Naive thymus-derived CD8-positive, alpha-beta T cell (primary cell): ENCODE results near the gene PAQR7. TPM values are rescaled to one million over a fixed set of nuclear protein-coding genes. Genes with fewer than 3 reads are reported as not detected.
A peak's percentile ranks its signal among the peaks of the same experiment; 100 is the strongest.

Source experiments
- ATAC-seq, 2 donors: fragments of 150-1000 bp; cut with Tn5 transposase in 1 of 2; sonication (Bioruptor Pico), chemical (Tn5 transposase) in 1 of 2; 1 replicate in 1 of 2; 2 replicates in 1 of 2; pipeline ENCODE4 v1.10.0; 2021; ENCODE audit warnings: mild to moderate bottlenecking in 2 of 2, moderate library complexity in 2 of 2
- POLR2A ChIA-PET: fragments of 350-600 bp; sonication (Branson Sonifier 250); formaldehyde crosslinking; loops from one replicate; lab custom pipeline; 2021; ENCODE audit warnings: antibody characterized with exemption; lab: Charles Lee
- DNase-seq, 10 donors: peaks; one replicate each; pipeline versions ENCODE4 v3.0.0 to v3.0.0-alpha.2; 2020 to 2022
- H3K27ac Mint-ChIP-seq, 10 donors: one replicate each; pipeline ENCODE4 v1.8.0; 2020 to 2022; ENCODE audit warnings: mild to moderate bottlenecking in 10 of 10, mixed read lengths in 10 of 10, moderate library complexity in 4 of 10, inconsistent platforms in 1 of 10
- H3K27me3 Mint-ChIP-seq, 5 donors: one replicate each; pipeline ENCODE4 v1.8.0; 2021 to 2022; ENCODE audit warnings: mixed read lengths in 5 of 5
- H3K36me3 Mint-ChIP-seq, 3 donors: one replicate each; pipeline ENCODE4 v1.8.0; 2020 to 2022; ENCODE audit warnings: mixed read lengths in 3 of 3, mild to moderate bottlenecking in 2 of 3, inconsistent platforms in 1 of 3
- H3K4me1 Mint-ChIP-seq, 4 donors: one replicate each; pipeline ENCODE4 v1.8.0; 2021 to 2022; ENCODE audit warnings: mixed read lengths in 4 of 4
- H3K4me3 Mint-ChIP-seq, 10 donors: one replicate each; pipeline ENCODE4 v1.8.0; 2020 to 2022; ENCODE audit warnings: mild to moderate bottlenecking in 10 of 10, mixed read lengths in 10 of 10, moderate library complexity in 6 of 10, inconsistent platforms in 1 of 10
- H3K9me3 Mint-ChIP-seq, 9 donors: one replicate each; pipeline ENCODE4 v1.8.0; 2020 to 2022; ENCODE audit warnings: mixed read lengths in 9 of 9, mild to moderate bottlenecking in 3 of 9, inconsistent platforms in 1 of 9, moderate library complexity in 1 of 9
- polyA plus RNA-seq, 3 donors: library from polyadenylated mRNA; unstranded; fragments of 300-500 nt; fragmentation: Illumina TruSeq; gene quantifications; one replicate each; pipeline ENCODE4 v1.2.3, GENCODE V29; 2021
- total RNA-seq, 8 experiments: library from RNA in 2 of 8; stranded (reverse) in 2 of 8; gene quantifications; one replicate each; pipeline ENCODE4 v1.2.3 and lab custom pipeline; 2021 to 2026

Gene PAQR7
- total and polyA plus RNA-seq, 5 experiments from 2014 or later: 0.08 to 6.5 (median 0.32) TPM

DNA sequence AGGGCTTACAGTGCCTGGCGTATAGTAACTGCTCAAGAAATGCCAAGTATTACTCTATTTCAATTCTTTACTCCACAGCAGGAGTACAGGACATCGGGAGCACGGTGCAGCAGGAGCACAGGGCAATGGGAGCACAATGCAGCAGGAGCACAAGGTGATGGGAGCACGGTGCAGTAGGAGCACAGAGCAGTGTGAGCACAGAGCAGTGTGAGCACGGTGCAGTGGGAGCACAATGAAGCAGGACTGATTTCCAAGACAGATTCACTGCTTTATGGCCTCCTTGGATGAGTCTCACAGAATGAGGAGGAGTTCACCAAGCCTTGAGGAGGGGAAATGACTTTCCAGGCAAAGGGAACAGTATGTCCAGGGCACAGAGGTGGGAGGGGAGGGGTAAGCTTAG is 5.0 kb upstream of the PAQR7 start:
- no peak overlapping the region for H3K4me3 Mint-ChIP-seq
- no peak for ATAC-seq
- DNase-seq: no peak
- no peaks in the 10 kb centered on the region for H3K36me3 Mint-ChIP-seq
- no peaks in the 10 kb centered on the region for H3K9me3 Mint-ChIP-seq
- peaks cover 1 to 9% (median 7%) of the 10 kb centered on the region in 4 donors for H3K4me1 Mint-ChIP-seq
- H3K27me3 Mint-ChIP-seq: no peaks in the 10 kb centered on the region
- no peak overlapping the region for H3K27ac Mint-ChIP-seq
- POLR2A ChIA-PET: no interaction called here

DNA sequence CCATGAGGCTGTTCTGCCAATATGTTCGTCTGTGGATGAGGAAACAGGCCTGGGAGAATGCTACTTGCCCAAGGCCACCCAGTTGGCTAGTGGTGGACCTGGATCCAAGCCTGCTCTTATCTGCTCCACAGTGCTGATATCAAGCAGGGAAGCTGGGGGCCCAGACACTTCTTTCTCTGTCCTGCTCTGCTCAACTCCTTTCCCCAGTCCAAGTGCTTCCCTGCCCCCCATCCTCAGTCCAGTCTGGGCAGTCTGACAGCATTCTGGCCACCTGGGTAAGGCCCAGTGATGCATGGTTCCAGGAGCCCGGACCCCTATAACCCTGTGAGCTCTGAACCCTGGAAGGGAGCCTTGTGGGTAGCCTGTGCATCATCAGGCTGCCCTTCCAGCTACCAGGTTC is 4.2 kb upstream of the PAQR7 start:
- Mint-ChIP-seq H3K36me3 (no peaks in the 10 kb centered on the region), H3K4me1 (peaks cover 2 to 15% (median 13%) of the 10 kb centered on the region in 4 donors), H3K9me3 (no peaks in the 10 kb centered on the region), H3K4me3 (no peak overlapping the region), H3K27ac (peak overlapping the region in 3 of 10 donors; percentile 35 to 65 (median 53)), H3K27me3 (no peaks in the 10 kb centered on the region)
- POLR2A ChIA-PET: interaction anchor here (0.8 to 1.3 kb wide), 2 partner anchors 11 to 59 kb away, joined by 3 to 6 read pairs; partner anchors contain the start of gene MTFR1L
- DNase-seq: no peak
- ATAC-seq: no peak

DNA sequence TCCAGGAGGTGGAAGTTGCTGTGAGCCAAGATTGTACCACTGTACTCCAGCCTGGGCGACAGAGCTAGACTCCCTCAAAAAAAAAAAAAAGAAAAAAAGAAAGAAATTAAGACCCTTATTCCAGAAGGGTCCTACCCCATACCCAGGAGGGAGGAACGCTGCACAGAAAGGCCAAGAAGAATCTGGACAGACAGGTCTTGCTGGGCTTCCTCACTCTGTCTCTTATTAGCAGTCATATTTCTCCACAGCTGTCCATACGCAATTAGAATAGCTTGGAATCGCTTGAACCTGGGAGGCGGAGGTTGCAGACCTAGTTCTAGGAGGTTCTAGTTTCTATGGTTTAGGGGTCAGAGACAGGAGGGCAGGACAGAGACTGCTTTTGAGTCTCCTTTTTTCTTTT is 3.2 kb upstream of the PAQR7 start:
- Mint-ChIP-seq H3K9me3 (no peaks in the 10 kb centered on the region), H3K36me3 (no peaks in the 10 kb centered on the region), H3K27ac (no peak overlapping the region), H3K4me1 (peaks cover 2 to 18% (median 15%) of the 10 kb centered on the region in 4 donors), H3K4me3 (no peak overlapping the region), H3K27me3 (no peaks in the 10 kb centered on the region)
- ATAC-seq: no peak
- no peak for DNase-seq
- POLR2A ChIA-PET: interaction anchor here (1.3 kb wide), 1 partner anchor 10 kb away, joined by 6 read pairs; no protein-coding TSS in a partner anchor

DNA sequence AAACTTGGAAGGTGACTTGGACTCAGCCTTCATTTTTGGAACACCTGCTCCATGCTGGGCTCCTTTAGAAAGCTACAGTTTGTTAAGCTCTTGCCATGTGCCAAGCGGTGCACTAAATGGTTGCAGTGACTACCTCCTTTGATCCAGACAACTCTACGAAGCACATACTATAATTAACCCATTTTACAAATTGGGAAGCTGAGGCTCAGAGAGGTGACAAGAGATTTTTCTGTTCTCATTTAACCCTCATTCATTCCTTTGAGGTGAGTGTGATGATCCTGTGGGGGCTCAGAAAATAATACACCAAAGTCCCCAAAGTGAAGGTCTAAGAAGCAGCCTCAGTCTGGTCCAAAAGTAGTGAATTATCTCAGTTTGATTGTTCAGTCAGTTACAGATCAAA is 1.6 kb upstream of the PAQR7 start:
- H3K27me3 Mint-ChIP-seq: no peaks in the 10 kb centered on the region

DNA sequence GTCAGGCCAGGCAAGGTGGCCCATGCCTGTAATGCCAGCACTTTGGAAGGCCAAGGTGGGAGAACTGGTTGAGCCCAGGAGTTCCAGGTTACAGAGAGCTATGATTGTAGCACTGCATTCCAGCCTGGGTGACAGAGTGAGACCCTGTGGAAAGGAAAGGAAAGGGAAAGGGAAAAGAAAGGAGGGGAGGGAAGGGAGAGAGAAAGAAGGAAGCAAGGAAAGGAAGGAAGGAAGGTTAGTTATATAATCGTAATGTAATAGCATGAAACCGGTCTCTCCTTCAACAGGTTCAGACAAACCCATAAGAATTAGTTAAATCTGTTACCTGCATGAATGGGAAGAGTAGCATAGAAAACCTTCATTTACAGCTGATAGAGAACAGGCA is 1.2 kb upstream of the PAQR7 start:
- Mint-ChIP-seq H3K4me1 (peaks cover 2 to 31% (median 17%) of the 10 kb centered on the region in 4 donors), H3K36me3 (no peaks in the 10 kb centered on the region), H3K9me3 (no peaks in the 10 kb centered on the region), H3K4me3 (peak overlapping the region in 8 of 10 donors; percentile 81 to 88 (median 85)), H3K27ac (peak overlapping the region; percentile 31 to 92 (median 77)), H3K27me3 (no peaks in the 10 kb centered on the region)
- POLR2A ChIA-PET: interaction anchor here (2.1 to 3.0 kb wide), 3 partner anchors 16 to 121 kb away, joined by 11 to 30 read pairs (median 11); partner anchors contain the start of genes MTFR1L and PAFAH2
- ATAC-seq (no peak), DNase-seq (no peak)

More for the DNA sequence above, 1.6 kb upstream of the PAQR7 start:
- DNase-seq (no peak), ATAC-seq (no peak)
- POLR2A ChIA-PET: interaction anchor here (0.7 kb wide), 1 partner anchor 117 kb away, joined by 3 read pairs; no protein-coding TSS in a partner anchor
- peaks cover 2 to 31% (median 17%) of the 10 kb centered on the region in 4 donors for H3K4me1 Mint-ChIP-seq
- H3K27ac Mint-ChIP-seq: peak overlapping the region in 1 of 10 donors; percentile 89
- no peaks in the 10 kb centered on the region for H3K36me3 Mint-ChIP-seq
- H3K9me3 Mint-ChIP-seq: no peaks in the 10 kb centered on the region
- no peak overlapping the region for H3K4me3 Mint-ChIP-seq

DNA sequence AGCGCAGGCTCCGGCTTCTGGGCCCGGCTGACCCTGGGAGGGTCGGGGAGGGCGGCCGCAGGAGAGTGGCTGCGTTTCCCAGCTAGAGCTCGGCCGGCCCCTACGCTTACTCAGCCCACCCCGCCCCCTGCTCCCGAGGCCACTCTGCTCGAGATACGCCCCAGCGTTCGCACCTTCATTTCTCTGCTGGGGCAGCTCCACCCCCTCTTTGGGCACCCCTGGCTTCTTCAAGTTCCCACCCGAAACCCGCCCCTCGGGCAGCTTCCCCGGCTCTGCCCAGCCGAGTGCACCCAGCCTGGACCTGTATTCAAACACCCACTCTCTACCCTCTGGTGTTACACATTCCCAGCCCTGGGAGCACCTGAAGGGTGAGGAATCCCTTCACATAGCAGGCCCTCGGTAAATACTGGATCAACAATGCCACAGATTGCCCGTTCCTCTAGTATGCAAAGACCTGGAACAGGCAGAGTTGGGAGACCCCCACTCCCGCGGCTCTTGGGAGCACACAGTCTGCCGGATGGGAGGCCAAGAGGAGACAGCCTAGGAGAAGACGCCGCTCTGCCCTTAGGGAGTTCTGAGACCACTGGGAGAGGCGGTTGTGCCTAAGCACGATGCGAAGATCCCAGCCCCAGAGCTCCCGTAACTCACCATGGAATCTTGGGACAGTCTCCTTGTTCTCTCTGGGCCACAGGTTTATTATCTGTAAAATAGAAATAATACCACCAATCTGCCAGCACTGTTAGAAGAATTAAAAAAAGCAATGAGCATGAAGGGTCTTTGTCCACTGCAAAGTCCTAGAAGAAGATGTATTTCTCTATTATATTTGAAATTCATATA is 566 bp upstream of the PAQR7 start:
- Mint-ChIP-seq H3K36me3 (no peaks in the 10 kb centered on the region), H3K4me3 (peak overlapping the region; percentile 74 to 89 (median 85)), H3K4me1 (peaks cover 2 to 31% (median 17%) of the 10 kb centered on the region in 4 donors), H3K9me3 (no peaks in the 10 kb centered on the region), H3K27me3 (no peaks in the 10 kb centered on the region), H3K27ac (peak overlapping the region; percentile 31 to 92 (median 86))
- ATAC-seq: peak; percentile 44 to 60
- POLR2A ChIA-PET: interaction anchor here (0.6 to 3.0 kb wide), 14 partner anchors 9 to 303 kb away, joined by 3 to 30 read pairs (median 4); partner anchors contain the start of genes MTFR1L and PAFAH2
- peak in 2 of 10 donors; percentile 16 to 23 for DNase-seq

DNA sequence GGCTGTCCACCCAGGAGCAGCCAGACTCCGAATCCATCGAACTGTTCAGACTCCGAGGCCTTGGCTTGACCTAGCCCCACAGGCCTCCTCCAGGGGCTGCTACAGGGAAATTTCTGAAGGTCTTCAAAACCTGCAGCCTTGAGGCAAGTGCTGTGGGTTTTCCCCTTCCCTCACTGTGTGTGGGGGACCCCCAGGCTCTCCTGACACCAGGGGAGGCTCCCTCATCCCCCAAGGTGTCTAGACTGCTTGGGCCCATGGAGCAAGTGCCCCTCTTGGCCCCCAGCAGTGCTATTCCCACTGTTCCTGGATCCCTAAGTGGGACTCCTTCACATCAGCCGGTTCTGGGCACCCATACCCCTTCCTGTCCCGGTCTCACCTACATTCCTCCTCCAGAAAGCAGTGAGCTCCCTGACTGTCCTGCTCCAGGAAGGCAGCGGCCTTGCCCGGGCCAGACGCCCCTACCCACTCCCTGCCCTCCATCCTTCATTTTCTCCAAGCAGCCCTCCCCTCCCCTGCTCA is 814 bp downstream of the PAQR7 start:
- no peaks in the 10 kb centered on the region for H3K36me3 Mint-ChIP-seq
- peak overlapping the region; percentile 80 to 89 (median 83) for H3K4me3 Mint-ChIP-seq
- peaks cover 5 to 31% (median 17%) of the 10 kb centered on the region in 4 donors for H3K4me1 Mint-ChIP-seq
- ATAC-seq: no peak
- peak overlapping the region in 8 of 10 donors; percentile 53 to 88 (median 81) for H3K27ac Mint-ChIP-seq
- H3K27me3 Mint-ChIP-seq: no peaks in the 10 kb centered on the region
- no peaks in the 10 kb centered on the region for H3K9me3 Mint-ChIP-seq
- peak in 2 of 10 donors; percentile 6 to 9 for DNase-seq
- POLR2A ChIA-PET: interaction anchor here (0.5 to 3.0 kb wide), 11 partner anchors 10 to 1447 kb away, joined by 3 to 30 read pairs (median 5); partner anchors contain the start of genes MTFR1L and PAFAH2

DNA sequence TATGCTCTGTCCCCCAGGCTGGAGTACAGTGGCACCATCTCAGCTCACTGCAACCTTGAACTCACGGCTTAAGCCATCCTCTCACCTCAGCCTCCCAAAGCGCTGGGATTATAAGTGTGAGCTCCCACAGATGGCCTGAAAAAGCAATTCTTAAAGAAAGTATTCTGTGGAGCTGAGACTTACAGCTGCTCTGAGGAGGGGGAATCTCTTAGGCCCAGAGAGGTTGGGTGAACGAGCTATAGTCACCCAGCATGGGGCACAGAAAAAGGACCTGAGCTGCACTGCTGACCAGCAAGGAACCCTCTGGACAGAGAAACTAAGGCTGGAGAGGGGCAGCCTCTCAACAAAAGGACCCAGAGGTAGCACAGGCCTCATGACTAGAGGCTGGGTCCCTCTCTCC is 1.3 kb downstream of the PAQR7 start:
- DNase-seq (no peak), ATAC-seq (no peak)
- Mint-ChIP-seq H3K27me3 (no peaks in the 10 kb centered on the region), H3K4me1 (peaks cover 5 to 31% (median 17%) of the 10 kb centered on the region in 4 donors), H3K9me3 (no peaks in the 10 kb centered on the region), H3K36me3 (no peaks in the 10 kb centered on the region), H3K4me3 (peak overlapping the region in 3 of 10 donors; percentile 20 to 81 (median 81)), H3K27ac (peak overlapping the region in 1 of 10 donors; percentile 87)
- POLR2A ChIA-PET: interaction anchor here (0.5 to 3.0 kb wide), 6 partner anchors 11 to 1447 kb away, joined by 4 to 30 read pairs (median 8); partner anchors contain the start of gene MTFR1L

DNA sequence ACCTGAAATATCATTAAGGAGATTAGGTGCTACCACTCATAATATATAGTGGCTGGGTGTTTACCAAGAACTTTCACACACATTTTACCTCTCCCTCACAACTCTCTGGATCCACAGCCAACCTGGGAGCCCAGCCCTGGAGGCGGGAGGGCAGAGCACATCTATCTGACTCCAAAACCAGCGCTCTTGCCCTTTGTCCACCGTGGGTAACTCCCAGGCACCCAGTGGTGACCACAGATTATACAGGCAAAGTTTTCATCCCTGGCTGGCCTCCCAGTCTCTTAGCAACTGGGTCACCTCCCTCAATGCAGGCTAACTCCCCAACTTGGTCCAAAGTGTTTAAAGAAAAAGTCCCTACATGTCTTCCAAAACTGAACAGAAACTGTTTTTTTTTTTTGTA is 2.4 kb downstream of the PAQR7 start:
- peaks cover 5 to 31% (median 17%) of the 10 kb centered on the region in 4 donors for H3K4me1 Mint-ChIP-seq
- H3K27ac Mint-ChIP-seq: peak overlapping the region in 2 of 10 donors; percentile 24 to 65
- H3K36me3 Mint-ChIP-seq: no peaks in the 10 kb centered on the region
- POLR2A ChIA-PET: interaction anchor here (1.1 kb wide), 1 partner anchor 55 kb away, joined by 3 read pairs; no protein-coding TSS in a partner anchor
- H3K4me3 Mint-ChIP-seq: peak overlapping the region in 2 of 10 donors; percentile 6 to 14
- ATAC-seq (no peak), DNase-seq (no peak)
- no peaks in the 10 kb centered on the region for H3K9me3 Mint-ChIP-seq
- no peaks in the 10 kb centered on the region for H3K27me3 Mint-ChIP-seq

DNA sequence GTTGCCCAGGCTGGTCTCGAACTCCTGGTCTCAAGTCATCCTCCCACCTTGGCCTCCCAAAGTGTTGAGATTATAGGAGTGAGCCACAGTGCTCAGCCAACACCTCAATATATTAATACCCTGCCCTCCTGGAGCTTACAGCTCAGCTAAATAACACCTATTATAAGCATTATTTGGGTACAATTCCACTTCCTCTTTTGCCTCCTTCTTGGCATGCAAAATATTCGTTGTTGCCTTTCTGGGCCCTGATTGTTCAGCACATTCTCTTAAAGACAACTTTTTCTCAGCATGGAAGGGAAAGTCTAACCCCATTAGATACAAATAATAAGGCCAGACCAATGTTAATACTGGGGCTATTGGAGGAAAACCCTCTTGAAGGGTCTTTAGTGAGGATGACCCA is 2.8 kb downstream of the PAQR7 start:
- no peaks in the 10 kb centered on the region for H3K36me3 Mint-ChIP-seq
- H3K4me1 Mint-ChIP-seq: peaks cover 5 to 31% (median 17%) of the 10 kb centered on the region in 4 donors
- ATAC-seq: no peak
- POLR2A ChIA-PET: interaction anchor here (1.1 kb wide), 1 partner anchor 55 kb away, joined by 3 read pairs; no protein-coding TSS in a partner anchor
- peak overlapping the region in 1 of 10 donors; percentile 24 for H3K4me3 Mint-ChIP-seq
- no peaks in the 10 kb centered on the region for H3K9me3 Mint-ChIP-seq
- H3K27me3 Mint-ChIP-seq: no peaks in the 10 kb centered on the region
- no peak for DNase-seq
- H3K27ac Mint-ChIP-seq: peak overlapping the region in 1 of 10 donors; percentile 24

DNA sequence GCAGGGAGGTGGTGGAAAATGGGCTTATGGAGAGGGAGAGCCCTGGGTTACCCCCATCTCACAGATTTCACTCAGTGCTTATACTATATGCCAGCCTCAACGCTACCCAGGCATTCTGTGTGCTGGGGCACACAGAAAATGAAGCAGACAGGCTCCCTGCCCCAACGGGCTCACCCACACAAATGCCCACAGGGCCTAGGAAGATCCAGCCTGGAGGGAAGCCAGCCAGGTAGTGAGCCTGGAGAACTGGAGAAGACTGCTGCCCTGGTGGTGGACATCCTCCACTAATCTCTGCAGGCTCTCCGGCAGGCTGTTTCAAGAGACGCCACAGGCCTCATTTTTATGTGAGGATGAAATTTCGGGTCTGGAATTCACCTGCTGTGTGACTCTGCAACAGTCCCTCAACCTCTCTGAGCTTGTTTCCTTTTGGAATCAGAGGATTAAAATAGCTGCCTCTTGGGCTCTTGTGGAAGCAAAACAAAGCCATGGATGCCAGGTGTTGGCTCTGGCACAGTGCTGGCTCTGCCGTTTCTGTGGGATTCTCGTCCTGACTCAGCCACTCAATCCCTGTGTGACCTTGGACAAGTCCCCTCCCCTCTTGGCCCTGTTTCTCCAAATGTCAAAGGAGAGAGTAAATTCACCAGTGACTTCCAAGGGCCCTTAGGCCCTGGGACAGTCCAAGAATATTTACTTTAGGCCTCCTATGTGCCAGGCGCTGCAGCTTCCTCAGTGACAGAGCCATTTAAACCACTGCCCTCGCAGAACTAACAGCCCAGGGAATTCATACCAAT is 3.6 kb downstream of the PAQR7 start:
- ATAC-seq: no peak
- Mint-ChIP-seq H3K9me3 (no peaks in the 10 kb centered on the region), H3K36me3 (no peaks in the 10 kb centered on the region), H3K4me3 (no peak overlapping the region), H3K4me1 (peaks cover 7 to 31% (median 17%) of the 10 kb centered on the region in 4 donors), H3K27ac (no peak overlapping the region), H3K27me3 (no peaks in the 10 kb centered on the region)
- POLR2A ChIA-PET: interaction anchor here (1.1 kb wide), 1 partner anchor 54 kb away, joined by 3 read pairs; no protein-coding TSS in a partner anchor
- no peak for DNase-seq
